Stimulated activated CD4-positive, alpha-beta T cell treated with anti-CD3 and anti-CD28 coated beads, Interleukin-2, amount 100 ng/mL, for 24 hours (primary cell): ENCODE results near the gene KDM2A.

Source experiments
- DNase-seq, 2 donors: peaks; one replicate each; pipeline ENCODE4 v3.0.0-alpha.2; 2020

Gene KDM2A

DNA sequence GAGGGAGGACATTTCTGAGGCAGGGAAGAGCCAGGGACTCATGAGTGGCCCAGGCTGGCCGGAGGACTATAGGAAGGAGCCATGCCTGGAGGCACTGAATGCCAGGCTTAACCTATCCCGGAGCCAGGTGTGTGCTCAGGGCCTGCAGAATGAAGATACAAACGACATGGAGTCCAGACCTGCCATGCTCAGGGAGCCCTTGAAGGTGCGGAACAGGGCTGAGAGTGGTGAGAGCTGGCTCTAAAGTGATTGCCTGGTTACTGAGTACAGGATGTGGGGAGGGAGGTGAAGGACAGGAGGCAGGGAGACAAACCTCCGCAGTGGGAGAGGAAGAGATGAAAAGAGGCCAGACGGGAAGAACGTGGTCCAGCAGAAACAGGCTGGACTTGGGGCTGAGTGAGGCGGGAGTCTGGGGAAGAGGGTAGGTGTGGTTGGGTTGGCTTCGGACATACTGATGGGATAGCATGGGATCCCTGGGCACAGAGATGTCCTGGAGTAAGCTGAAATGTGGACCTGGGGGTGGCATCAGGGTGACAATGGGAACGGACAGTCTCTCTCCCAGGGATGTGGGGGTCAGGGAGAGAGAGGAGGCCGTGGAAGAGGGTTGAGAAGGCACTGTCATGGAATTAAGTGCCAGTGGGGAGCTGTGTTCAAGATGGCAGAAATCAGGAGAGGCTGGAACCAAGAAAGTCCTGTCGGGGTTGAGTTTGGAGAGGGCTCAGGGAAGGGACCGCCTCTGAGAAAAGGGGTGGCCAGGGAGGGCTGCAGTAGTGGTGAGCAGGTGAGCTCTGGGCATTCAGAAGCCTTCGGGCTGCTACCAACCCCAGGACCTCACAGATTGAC lies 168.5 kb downstream of the KDM2A start:
- no peak for DNase-seq

- DNase-seq, result no peak
Measured at GRCh38 chr11:67288198-67288451, 169.1 kb downstream of the KDM2A start.

- peak; percentile 87 to 90 for DNase-seq
Measured at GRCh38 chr11:67288452-67289225, 169.6 kb downstream of the KDM2A start.

- DNase-seq, result no peak
Measured at GRCh38 chr11:67289226-67289650, 170.2 kb downstream of the KDM2A start, which contains the start of gene ANKRD13D. Gene ANKRD13D (plus strand): TSS chr11:67289303. CDS start chr11:67289461, 158 bp downstream.

- no peak for DNase-seq
Measured at GRCh38 chr11:67289651-67290479, 170.8 kb downstream of the KDM2A start.

DNA sequence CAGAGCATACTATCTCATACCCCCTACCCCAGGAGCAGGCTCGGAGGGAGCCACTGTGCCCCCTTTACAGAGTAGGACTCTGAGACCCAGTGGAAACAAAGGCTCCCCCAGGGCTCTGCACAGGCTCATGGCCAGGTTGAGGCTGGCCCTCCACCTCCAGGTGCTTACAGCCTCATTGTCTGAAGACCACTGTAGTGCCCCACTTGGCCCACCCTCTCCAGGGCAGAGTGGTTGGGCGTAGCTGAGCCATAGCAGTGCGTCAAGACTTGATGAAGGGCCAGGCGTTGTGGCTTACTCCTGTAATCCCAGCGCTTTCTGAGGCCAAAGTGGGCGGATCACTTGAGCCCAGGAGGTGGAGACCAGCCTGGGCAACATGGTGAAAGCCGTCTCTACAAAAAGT lies 171.7 kb downstream of the KDM2A start:
- DNase-seq, result no peak

DNA sequence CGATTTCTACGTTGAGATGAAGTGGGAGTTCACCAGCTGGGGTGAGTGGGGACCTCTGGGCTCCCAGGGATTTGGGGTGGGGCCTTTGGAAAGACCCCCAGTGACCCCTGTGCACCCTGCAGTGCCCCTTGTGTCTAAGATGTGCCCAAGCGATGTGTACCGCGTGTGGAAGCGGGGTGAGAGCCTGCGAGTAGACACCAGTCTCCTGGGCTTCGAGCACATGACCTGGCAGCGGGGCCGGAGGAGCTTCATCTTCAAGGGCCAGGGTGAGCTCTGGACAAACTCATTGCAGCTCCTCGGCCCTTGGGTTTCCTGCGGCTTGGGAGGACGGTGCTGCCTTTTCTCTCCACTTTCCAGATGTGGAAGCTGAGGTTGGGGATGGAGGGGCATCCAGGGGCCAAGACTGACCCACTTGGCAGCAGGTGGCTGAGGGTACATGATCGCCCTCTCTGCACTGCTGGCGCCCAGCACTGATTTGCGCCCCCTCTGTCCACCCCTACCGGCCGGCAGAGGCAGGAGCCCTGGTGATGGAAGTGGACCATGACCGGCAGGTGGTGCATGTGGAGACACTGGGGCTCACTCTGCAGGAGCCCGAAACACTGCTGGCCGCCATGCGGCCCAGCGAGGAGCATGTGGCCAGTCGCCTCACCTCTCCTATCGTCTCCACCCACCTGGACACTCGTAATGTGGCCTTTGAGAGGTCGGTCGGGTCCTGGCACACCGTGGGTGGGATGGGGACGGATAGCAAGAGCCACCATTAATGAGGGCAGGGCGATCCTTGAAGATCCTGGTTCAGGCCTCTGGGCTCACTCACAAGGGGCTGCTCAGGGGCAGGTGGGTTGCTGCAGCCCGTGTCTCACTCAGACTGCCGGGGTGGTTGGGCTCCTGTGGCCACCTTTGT lies 172.7 kb downstream of the KDM2A start:
- no peak for DNase-seq

DNA sequence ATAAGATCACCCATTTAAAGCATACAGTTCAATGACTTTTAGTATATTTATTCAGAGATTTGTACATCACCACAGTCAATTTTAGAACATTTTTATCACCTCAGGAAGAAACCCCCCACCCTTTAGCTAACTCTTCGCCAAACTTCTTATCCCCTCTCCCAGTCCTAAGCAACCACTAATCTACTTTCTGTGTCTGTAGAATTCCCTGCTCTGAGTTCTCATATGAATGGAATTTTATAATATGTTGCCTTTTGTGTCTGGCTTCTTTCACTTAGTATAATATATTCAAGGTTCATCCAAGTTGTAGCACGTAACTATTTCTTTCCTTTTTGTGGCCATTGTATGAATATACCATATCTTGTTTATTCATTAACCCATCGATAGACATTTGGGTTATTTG lies 173.6 kb downstream of the KDM2A start:
- no peak for DNase-seq

DNA sequence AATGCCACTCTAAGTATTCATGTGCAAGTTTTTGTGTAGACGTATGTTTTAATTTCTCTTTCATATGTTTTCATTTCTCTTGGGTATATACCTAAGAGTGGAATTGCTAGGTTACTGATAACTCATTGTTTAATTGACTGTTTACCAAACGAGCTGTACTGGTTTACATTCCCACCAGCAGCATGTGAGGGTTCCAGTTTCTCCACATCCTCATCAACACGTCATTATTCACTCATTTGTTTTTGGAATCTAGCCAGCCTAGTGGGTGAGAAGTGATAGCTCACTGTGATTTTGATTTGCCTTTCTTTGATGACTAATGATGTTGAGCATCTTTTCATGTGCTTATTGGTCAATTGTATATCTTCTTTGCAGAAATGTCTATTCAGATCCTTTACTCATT lies 174.0 kb downstream of the KDM2A start:
- DNase-seq, result no peak

GRCh38 chr11:67295846-67296245 lies 176.8 kb downstream of the KDM2A start:
- DNase-seq, result no peak

DNA sequence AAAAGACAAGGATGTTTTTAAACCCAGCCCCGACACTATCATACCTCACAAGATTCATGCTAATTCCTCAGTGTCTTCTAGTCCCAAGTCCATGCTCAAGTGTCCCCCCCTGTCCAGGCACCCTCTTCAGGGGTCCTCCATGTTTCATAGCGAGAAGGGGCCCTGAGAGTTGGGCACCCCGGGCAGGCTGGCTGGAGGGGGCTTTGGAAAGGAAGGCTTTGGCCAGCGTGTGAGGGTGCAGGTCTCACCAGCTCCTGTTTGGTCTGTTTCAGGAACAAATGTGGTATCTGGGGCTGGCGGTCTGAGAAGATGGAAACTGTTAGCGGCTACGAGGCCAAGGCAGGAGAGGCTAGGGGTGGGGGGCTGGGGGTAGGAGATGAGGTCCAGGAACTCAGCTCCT lies 179.7 kb downstream of the KDM2A start:
- DNase-seq, result no peak

- no peak for DNase-seq
Measured at GRCh38 chr11:67299471-67300191, 180.6 kb downstream of the KDM2A start.

- DNase-seq, result no peak
Measured at GRCh38 chr11:67300256-67300755, 181.2 kb downstream of the KDM2A start.

DNA sequence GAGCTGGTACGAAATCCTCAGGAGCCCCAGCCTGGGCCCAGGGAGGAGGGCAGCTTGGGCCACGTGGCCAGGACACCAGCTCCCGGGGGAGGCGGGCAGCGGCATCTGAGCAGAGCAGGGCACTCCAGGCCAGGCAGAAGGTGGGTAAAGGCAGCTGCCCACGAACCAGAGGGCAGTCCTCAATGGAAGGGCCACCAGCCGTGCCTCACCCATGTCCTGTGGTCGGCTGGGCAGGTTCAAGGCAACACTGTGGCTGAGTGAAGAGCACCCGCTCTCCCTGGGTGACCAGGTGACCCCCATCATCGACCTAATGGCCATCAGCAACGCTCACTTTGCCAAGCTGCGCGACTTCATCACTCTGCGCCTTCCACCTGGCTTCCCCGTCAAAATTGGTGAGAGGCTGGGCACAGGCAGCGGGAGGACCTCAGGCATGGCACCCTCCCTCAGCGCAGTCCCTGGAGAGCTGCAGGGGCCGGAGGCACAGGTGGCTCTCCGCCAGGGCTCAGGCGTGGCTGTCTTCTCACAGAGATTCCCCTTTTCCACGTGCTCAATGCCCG lies 181.8 kb downstream of the KDM2A start:
- DNase-seq, result no peak

DNA sequence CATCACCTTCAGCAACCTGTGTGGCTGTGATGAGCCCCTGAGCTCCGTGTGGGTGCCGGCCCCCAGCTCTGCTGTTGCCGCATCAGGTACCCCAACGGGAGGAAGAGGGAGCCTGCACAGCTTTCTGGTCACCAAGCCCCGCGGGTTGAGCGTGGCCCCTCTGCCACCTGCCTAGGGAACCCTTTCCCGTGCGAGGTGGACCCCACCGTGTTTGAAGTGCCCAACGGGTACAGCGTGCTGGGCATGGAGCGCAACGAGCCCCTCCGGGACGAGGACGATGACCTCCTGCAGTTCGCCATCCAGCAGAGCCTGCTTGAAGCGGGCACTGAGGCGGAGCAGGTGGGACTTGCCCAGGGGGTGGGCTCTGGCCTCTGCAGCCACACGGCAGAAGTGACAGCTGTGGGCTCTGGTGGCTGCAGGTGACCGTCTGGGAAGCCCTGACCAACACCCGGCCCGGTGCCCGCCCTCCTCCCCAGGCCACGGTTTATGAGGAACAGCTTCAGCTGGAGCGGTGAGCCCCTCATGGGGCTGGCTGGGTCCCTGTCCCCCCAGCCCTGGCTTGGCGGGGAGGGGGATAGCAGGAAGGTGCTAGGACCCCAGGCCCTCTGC lies 182.4 kb downstream of the KDM2A start:
- no peak for DNase-seq

- DNase-seq, result no peak
Measured at GRCh38 chr11:67301951-67302516, 183.0 kb downstream of the KDM2A start.

- no peak for DNase-seq
Measured at GRCh38 chr11:67302571-67303131, 183.6 kb downstream of the KDM2A start.

GRCh38 chr11:67303132-67303834 lies 184.2 kb downstream of the KDM2A start, which contains the start of gene SSH3:
Gene SSH3 (plus strand): TSS chr11:67303530. CDS start chr11:67303626, 96 bp downstream.
- peak in 1 of 2 donors; percentile 61 for DNase-seq

DNA sequence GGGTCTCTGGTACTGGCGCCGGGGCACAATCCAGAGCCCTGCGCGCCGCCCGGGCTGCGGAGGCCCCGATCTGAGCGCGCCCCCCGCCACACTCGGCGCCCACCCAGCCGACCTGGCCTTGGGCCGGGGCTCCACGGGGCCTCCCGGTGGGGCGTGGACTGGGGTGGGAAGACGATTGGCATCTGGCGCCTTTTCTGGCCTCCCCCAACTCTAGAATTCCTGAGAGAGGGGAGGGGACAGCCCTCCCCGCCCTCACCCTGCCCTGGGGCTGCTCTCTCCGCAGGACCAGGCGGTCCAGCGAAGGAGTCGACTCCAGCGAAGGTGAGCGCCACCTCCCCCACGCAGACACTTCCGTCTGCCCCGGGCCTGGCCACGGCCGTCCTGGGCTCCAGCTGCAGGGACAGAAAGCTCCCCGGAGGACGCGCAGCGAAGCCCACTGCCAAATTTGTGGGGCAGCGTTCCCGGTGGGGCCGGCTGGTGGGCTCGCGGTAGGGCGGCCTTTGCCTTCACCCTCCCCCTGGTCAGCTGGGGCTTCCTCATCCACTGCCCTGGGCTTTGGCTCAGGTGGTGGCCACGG lies 184.9 kb downstream of the KDM2A start:
- peak in 1 of 2 donors; percentile 33 for DNase-seq
